HG03159 (cell line): ENCODE data around the gene DNAI2.

ENCODE experiments used
- ATAC-seq: cut with Tn5 transposase; IDR thresholded peaks from one replicate; pipeline ENCODE4 v1.9.1; 2021; ENCODE audit warnings: mild to moderate bottlenecking, moderate library complexity; ENCODE audit not compliant: unreplicated experiment

The DNAI2 gene

GRCh38 chr17:74299226-74300009 lies 25.4 kb downstream of the DNAI2 start:
- no peak for ATAC-seq

GRCh38 chr17:74303305-74303704 lies 29.3 kb downstream of the DNAI2 start:
- ATAC-seq, result no peak

GRCh38 chr17:74304184-74304583 lies 30.1 kb downstream of the DNAI2 start:
- no peak for ATAC-seq

GRCh38 chr17:74305865-74306654 lies 32.0 kb downstream of the DNAI2 start:
- no peak for ATAC-seq

- no peak for ATAC-seq
These were observed 34.1 kb downstream of the DNAI2 start for GRCh38 chr17:74307984-74308773.

GRCh38 chr17:74309902-74310301 lies 35.9 kb downstream of the DNAI2 start:
- ATAC-seq, result no peak

GRCh38 chr17:74314877-74315276 lies 40.8 kb downstream of the DNAI2 start:
- ATAC-seq, result no peak

GRCh38 chr17:74316220-74316619 lies 42.2 kb downstream of the DNAI2 start:
- ATAC-seq, result no peak

GRCh38 chr17:74317071-74317470 lies 43.0 kb downstream of the DNAI2 start:
- no peak for ATAC-seq

GRCh38 chr17:74318391-74318790 lies 44.4 kb downstream of the DNAI2 start:
- no peak for ATAC-seq

GRCh38 chr17:74324521-74324920 lies 50.5 kb downstream of the DNAI2 start:
- ATAC-seq, result no peak

- no peak for ATAC-seq
These were observed 51.3 kb downstream of the DNAI2 start for GRCh38 chr17:74325376-74325742.

- ATAC-seq, result peak; percentile 57
These were observed 51.8 kb downstream of the DNAI2 start, which contains the start of gene KIF19 for GRCh38 chr17:74325743-74326379. Gene KIF19 (plus strand): TSS chr17:74326226. CDS start chr17:74326350, 124 bp downstream.

GRCh38 chr17:74326506-74326905 lies 52.5 kb downstream of the DNAI2 start:
- no peak for ATAC-seq

- ATAC-seq, result no peak
These were observed 54.5 kb downstream of the DNAI2 start for GRCh38 chr17:74328487-74328886.

GRCh38 chr17:74329378-74329777 lies 55.3 kb downstream of the DNAI2 start:
- no peak for ATAC-seq

- no peak for ATAC-seq
These were observed 56.4 kb downstream of the DNAI2 start for GRCh38 chr17:74330446-74330845.

GRCh38 chr17:74332017-74332650 lies 58.1 kb downstream of the DNAI2 start:
- ATAC-seq, result no peak

GRCh38 chr17:74332763-74333283 lies 58.8 kb downstream of the DNAI2 start:
- no peak for ATAC-seq

GRCh38 chr17:74334393-74335039 lies 60.5 kb downstream of the DNAI2 start:
- no peak for ATAC-seq
